NT2/D1 (cell line): ENCODE results near the gene RAB12.

Source experiments
- YY1 ChIP-seq: IDR thresholded peaks from 2 replicates; pipeline ENCODE4 v1.6.1; 2011; ENCODE audit not compliant: insufficient read length, insufficient read depth
- ZNF274 ChIP-seq: IDR thresholded peaks from 2 replicates; pipeline ENCODE4 v1.6.1; 2011; ENCODE audit warnings: mild to moderate bottlenecking, low read depth, low read length

- TF ChIP-seq YY1: no peak
- no peak for TF ChIP-seq ZNF274
These were observed 47.9 kb upstream of the RAB12 start for GRCh38 chr18:8561123-8561910.
